Neural progenitor cell (in vitro differentiated cells): ENCODE measurements around the gene RBM14. TPM values are rescaled to one million over a fixed set of nuclear protein-coding genes. Genes with fewer than 3 reads are reported as not detected.
A peak's percentile ranks its signal among the peaks of the same experiment; 100 is the strongest.

Source experiments
- DNase-seq: peaks from one replicate; pipeline ENCODE4 v3.0.0-alpha.2; 2016; ENCODE audit warnings: low spot score
- H2AFZ ChIP-seq: fragments of 200-600 bp; sonication (generic); replicated peaks from 2 replicates; pipeline ENCODE4 v1.6.1; 2016; ENCODE audit warnings: antibody characterized with exemption
- H3F3A ChIP-seq: fragments of 200-600 bp; sonication (generic); 2 replicates; pipeline ENCODE4 v1.6.1; 2016; ENCODE audit warnings: antibody characterized with exemption, low read depth
- H3K27ac ChIP-seq: fragments of 200-600 bp; sonication (generic); 2 replicates; pipeline ENCODE4 v1.5.1; 2016; ENCODE audit warnings: mild to moderate bottlenecking
- H3K27me3 ChIP-seq: fragments of 200-600 bp; sonication (generic); 2 replicates; pipeline ENCODE4 v1.6.1; 2016; ENCODE audit warnings: mild to moderate bottlenecking, moderate library complexity
- H3K36me3 ChIP-seq: fragments of 200-600 bp; sonication (generic); 2 replicates; pipeline ENCODE4 v1.5.1; 2016
- H3K4me1 ChIP-seq: fragments of 200-600 bp; sonication (generic); 2 replicates; pipeline ENCODE4 v1.6.1; 2016; ENCODE audit warnings: mixed run types
- H3K4me2 ChIP-seq: fragments of 200-600 bp; sonication (generic); 2 replicates; pipeline ENCODE4 v1.6.1; 2016
- H3K4me3 ChIP-seq: fragments of 200-600 bp; sonication (generic); 2 replicates; pipeline ENCODE4 v1.5.1; 2016
- H3K79me2 ChIP-seq: fragments of 200-600 bp; sonication (generic); 2 replicates; pipeline ENCODE4 v1.6.1; 2016; ENCODE audit warnings: low read depth
- H3K9ac ChIP-seq: fragments of 200-600 bp; sonication (generic); 2 replicates; pipeline ENCODE4 v1.6.1; 2016
- H3K9me3 ChIP-seq: fragments of 200-600 bp; sonication (generic); 2 replicates; pipeline ENCODE4 v1.5.1; 2016; ENCODE audit warnings: low read depth
- H4K20me1 ChIP-seq: fragments of 200-600 bp; sonication (generic); 2 replicates; pipeline ENCODE4 v1.6.1; 2016; ENCODE audit warnings: low read depth
- H3K27ac Mint-ChIP-seq: 3 replicates; pipeline ENCODE4 v1.8.0; 2021; ENCODE audit warnings: mixed read lengths
- H3K27me3 Mint-ChIP-seq: 2 replicates; pipeline ENCODE4 v1.8.0; 2022; ENCODE audit warnings: low read depth, mild to moderate bottlenecking, inconsistent platforms, moderate library complexity, mixed read lengths; ENCODE audit not compliant: insufficient read depth
- H3K36me3 Mint-ChIP-seq: 3 replicates; pipeline ENCODE4 v1.8.0; 2021; ENCODE audit warnings: mixed read lengths
- H3K4me1 Mint-ChIP-seq: 3 replicates; pipeline ENCODE4 v1.8.0; 2021; ENCODE audit warnings: mixed read lengths
- H3K4me3 Mint-ChIP-seq: 3 replicates; pipeline ENCODE4 v1.8.0; 2021; ENCODE audit warnings: mild to moderate bottlenecking, moderate library complexity, mixed read lengths
- H3K9me3 Mint-ChIP-seq: 3 replicates; pipeline ENCODE4 v1.8.0; 2020; ENCODE audit warnings: mixed read lengths
- EZH2 ChIP-seq: fragments of 200-600 bp; sonication (generic); IDR thresholded peaks from 2 replicates; pipeline ENCODE4 v1.6.1; 2017; ENCODE audit warnings: antibody characterized with exemption, mild to moderate bottlenecking, moderate library complexity
- EZH2phosphoT487 ChIP-seq: fragments of 200-600 bp; sonication (generic); IDR thresholded peaks from 2 replicates; pipeline ENCODE4 v1.6.1; 2017; ENCODE audit warnings: antibody characterized with exemption
- total RNA-seq: library from RNA; depleted of rRNA; stranded (reverse); fragments of >200 nt; gene quantifications from 2 replicates; pipeline ENCODE4 v1.2.3, GENCODE V29; 2015; ENCODE audit warnings: low replicate concordance
- TF ChIP-seq, protein P1 (sequence below): fragments of 200-600 bp; sonication (generic); IDR thresholded peaks from 2 replicates; pipeline ENCODE4 v1.5.1; 2017; ENCODE audit warnings: antibody characterized with exemption, mild to moderate bottlenecking

RBM14 gene
- total RNA-seq, 1 donor from 2014 or later, result 38.2 TPM

DNA sequence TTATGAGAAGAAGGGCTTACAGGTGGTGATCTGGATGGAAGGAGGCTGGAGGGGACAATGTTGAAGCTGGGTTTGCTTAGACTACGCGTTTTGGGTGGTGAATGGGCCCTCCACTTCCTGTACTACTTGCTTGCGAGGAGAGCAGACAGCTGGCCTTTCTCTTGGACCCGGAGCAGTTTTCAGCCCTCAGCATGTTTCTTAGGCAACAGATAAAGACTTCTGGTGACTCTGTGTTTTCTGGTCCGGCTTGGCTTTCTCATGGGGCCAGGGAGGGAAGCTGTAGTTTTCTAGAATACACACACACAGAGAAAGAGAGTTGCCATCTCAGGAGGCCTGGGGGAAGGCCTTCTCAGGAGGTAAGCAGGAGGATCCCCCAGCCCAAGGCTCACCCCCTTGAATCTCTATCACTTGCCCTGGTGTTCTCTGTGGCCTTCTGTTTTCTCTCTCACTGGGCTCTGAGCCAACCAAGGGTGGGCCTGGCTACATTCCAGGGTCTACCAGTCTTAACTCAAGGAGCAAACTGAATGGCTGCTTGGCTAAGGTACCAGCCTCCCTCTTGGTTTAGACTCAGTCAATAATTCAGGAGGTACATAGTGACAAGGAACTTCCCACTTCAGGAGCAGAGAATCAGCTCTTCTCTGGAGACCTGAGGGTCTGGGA, 21.1 kb upstream of the RBM14 start:
- Histone ChIP-seq H3K4me1 (peaks cover 6% of the 10 kb centered on the region), H4K20me1 (no peaks in the 10 kb centered on the region), H2AFZ (no peak overlapping the region), H3F3A (peaks cover 10% of the 10 kb centered on the region), H3K79me2 (peaks cover 13% of the 10 kb centered on the region), H3K36me3 (no peaks in the 10 kb centered on the region), H3K27ac (no peak overlapping the region), H3K27me3 (no peaks in the 10 kb centered on the region), H3K4me2 (no peak overlapping the region), H3K4me3 (no peak overlapping the region), H3K9me3 (no peaks in the 10 kb centered on the region), H3K9ac (no peak overlapping the region)
- Mint-ChIP-seq H3K9me3 (peaks cover 19% of the 10 kb centered on the region), H3K27ac (no peak overlapping the region), H3K4me1 (peaks cover 22% of the 10 kb centered on the region), H3K4me3 (peak overlapping the region; percentile 39), H3K36me3 (peaks cover 8% of the 10 kb centered on the region), H3K27me3 (peaks cover 11% of the 10 kb centered on the region)
- DNase-seq, result no peak
- TF ChIP-seq EZH2phosphoT487 (no peak), EZH2 (no peak)
- TF ChIP-seq, protein P1, sequence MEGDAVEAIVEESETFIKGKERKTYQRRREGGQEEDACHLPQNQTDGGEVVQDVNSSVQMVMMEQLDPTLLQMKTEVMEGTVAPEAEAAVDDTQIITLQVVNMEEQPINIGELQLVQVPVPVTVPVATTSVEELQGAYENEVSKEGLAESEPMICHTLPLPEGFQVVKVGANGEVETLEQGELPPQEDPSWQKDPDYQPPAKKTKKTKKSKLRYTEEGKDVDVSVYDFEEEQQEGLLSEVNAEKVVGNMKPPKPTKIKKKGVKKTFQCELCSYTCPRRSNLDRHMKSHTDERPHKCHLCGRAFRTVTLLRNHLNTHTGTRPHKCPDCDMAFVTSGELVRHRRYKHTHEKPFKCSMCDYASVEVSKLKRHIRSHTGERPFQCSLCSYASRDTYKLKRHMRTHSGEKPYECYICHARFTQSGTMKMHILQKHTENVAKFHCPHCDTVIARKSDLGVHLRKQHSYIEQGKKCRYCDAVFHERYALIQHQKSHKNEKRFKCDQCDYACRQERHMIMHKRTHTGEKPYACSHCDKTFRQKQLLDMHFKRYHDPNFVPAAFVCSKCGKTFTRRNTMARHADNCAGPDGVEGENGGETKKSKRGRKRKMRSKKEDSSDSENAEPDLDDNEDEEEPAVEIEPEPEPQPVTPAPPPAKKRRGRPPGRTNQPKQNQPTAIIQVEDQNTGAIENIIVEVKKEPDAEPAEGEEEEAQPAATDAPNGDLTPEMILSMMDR, result no peak

GRCh38 chr11:66598993-66599392, 17.4 kb upstream of the RBM14 start:
- no peak for DNase-seq
- Mint-ChIP-seq H3K36me3 (peaks cover 9% of the 10 kb centered on the region), H3K4me1 (peaks cover 17% of the 10 kb centered on the region), H3K27me3 (peaks cover 2% of the 10 kb centered on the region), H3K4me3 (no peak overlapping the region), H3K9me3 (no peaks in the 10 kb centered on the region), H3K27ac (no peak overlapping the region)
- H4K20me1 ChIP-seq, result no peaks in the 10 kb centered on the region
- H3K27ac ChIP-seq, result no peak overlapping the region
- H3K9ac ChIP-seq, result no peak overlapping the region
- no peaks in the 10 kb centered on the region for H3K9me3 ChIP-seq
- no peaks in the 10 kb centered on the region for H3K27me3 ChIP-seq
- no peaks in the 10 kb centered on the region for H3K4me1 ChIP-seq
- no peak overlapping the region for H3K4me2 ChIP-seq
- H3K79me2 ChIP-seq, result peaks cover 4% of the 10 kb centered on the region
- H3K4me3 ChIP-seq, result no peak overlapping the region
- no peak overlapping the region for H2AFZ ChIP-seq
- H3F3A ChIP-seq, result no peaks in the 10 kb centered on the region
- H3K36me3 ChIP-seq, result no peaks in the 10 kb centered on the region
- no peak for TF ChIP-seq EZH2
- TF ChIP-seq, protein P1, result no peak
- TF ChIP-seq EZH2phosphoT487, result no peak

GRCh38 chr11:66600219-66600618, 16.2 kb upstream of the RBM14 start:
- H3K27ac ChIP-seq, result no peak overlapping the region
- H3K27me3 ChIP-seq, result no peaks in the 10 kb centered on the region
- no peaks in the 10 kb centered on the region for H3F3A ChIP-seq
- no peaks in the 10 kb centered on the region for H3K9me3 ChIP-seq
- H3K79me2 ChIP-seq, result no peaks in the 10 kb centered on the region
- H3K4me2 ChIP-seq, result no peak overlapping the region
- H3K9ac ChIP-seq, result no peak overlapping the region
- TF ChIP-seq EZH2phosphoT487, result no peak
- no peak for TF ChIP-seq EZH2
- TF ChIP-seq, protein P1, result no peak
- Mint-ChIP-seq H3K27me3 (peaks cover 2% of the 10 kb centered on the region), H3K4me1 (peaks cover 11% of the 10 kb centered on the region), H3K27ac (peak overlapping the region; percentile 34), H3K9me3 (no peaks in the 10 kb centered on the region), H3K36me3 (peaks cover 8% of the 10 kb centered on the region), H3K4me3 (no peak overlapping the region)
- no peaks in the 10 kb centered on the region for H4K20me1 ChIP-seq
- no peaks in the 10 kb centered on the region for H3K4me1 ChIP-seq
- no peak overlapping the region for H3K4me3 ChIP-seq
- DNase-seq, result no peak
- no peaks in the 10 kb centered on the region for H3K36me3 ChIP-seq
- no peak overlapping the region for H2AFZ ChIP-seq
